H1 (cell line): Measurements from ENCODE around the gene VPS37C.

ENCODE experiments used
- BACH1 ChIP-seq: IDR thresholded peaks from 2 replicates; pipeline ENCODE4 v1.6.1; 2012; ENCODE audit warnings: low read length, improper control_type of control experiment
- EZH2 ChIP-seq: fragments of 200-600 bp; sonication (generic); IDR thresholded peaks from 2 replicates; pipeline ENCODE4 v1.7.1; 2012; ENCODE audit warnings: low read depth, mild to moderate bottlenecking, moderate library complexity, low read length, inconsistent platforms; ENCODE audit not compliant: severe bottlenecking
- GABPA ChIP-seq: IDR thresholded peaks from 2 replicates; pipeline ENCODE4 v1.6.1; 2011; ENCODE audit warnings: mild to moderate bottlenecking, low read length, moderate library complexity, borderline replicate concordance; ENCODE audit not compliant: insufficient read depth
- MAX ChIP-seq: IDR thresholded peaks from 2 replicates; pipeline ENCODE4 v1.6.1; 2012; ENCODE audit warnings: inconsistent platforms
- PHF8 ChIP-seq: fragments of 200-600 bp; sonication (generic); conservative IDR thresholded peaks from 2 replicates; pipeline ENCODE4 v1.7.1; 2012; ENCODE audit warnings: low read depth, mild to moderate bottlenecking, inconsistent platforms, low read length, moderate library complexity
- POLR2A ChIP-seq, 2 experiments: IDR thresholded peaks; 1 replicate in 1 of 2; 2 replicates in 1 of 2; pipeline ENCODE4 v1.6.1; 2011; ENCODE audit warnings: low read depth in 2 of 2, low read length in 2 of 2, mild to moderate bottlenecking in 2 of 2; ENCODE audit errors: control extremely low read depth in 1 of 2
- POLR2AphosphoS5 ChIP-seq: IDR thresholded peaks from 2 replicates; pipeline ENCODE4 v1.6.1; 2011; ENCODE audit warnings: low read depth, low read length
- RBBP5 ChIP-seq: IDR thresholded peaks from 2 replicates; pipeline ENCODE4 v1.7.1; 2012; ENCODE audit warnings: low read depth, mild to moderate bottlenecking, inconsistent platforms, low read length, moderate library complexity, borderline replicate concordance
- RNF2 ChIP-seq: fragments of 200-900, 300-1000 bp; sonication (generic); IDR thresholded peaks from 2 replicates; pipeline ENCODE4 v1.7.1; 2016; ENCODE audit warnings: borderline replicate concordance, low read depth, mild to moderate bottlenecking, antibody characterized with exemption, low read length; ENCODE audit not compliant: poor library complexity, severe bottlenecking; ENCODE audit errors: missing control alignments
- TAF1 ChIP-seq: IDR thresholded peaks from 2 replicates; pipeline ENCODE4 v1.6.1; 2011; ENCODE audit warnings: mild to moderate bottlenecking, low read depth, low read length
- TEAD4 ChIP-seq: IDR thresholded peaks from 2 replicates; pipeline ENCODE4 v1.6.1; 2012; ENCODE audit warnings: low read depth, low read length, inconsistent platforms, mixed read lengths
- ZNF274 ChIP-seq: IDR thresholded peaks from 2 replicates; pipeline ENCODE4 v1.7.0; 2012; ENCODE audit warnings: low read length, borderline replicate concordance; ENCODE audit errors: extremely low read depth
- TF ChIP-seq, protein P1 (sequence below), 3 experiments: IDR thresholded peaks; 1 replicate in 2 of 3; 2 replicates in 1 of 3; pipeline versions ENCODE4 v1.5.1 to v1.6.1; 2011; ENCODE audit warnings: low read length in 3 of 3, mild to moderate bottlenecking in 3 of 3, inconsistent platforms in 2 of 3, low read depth in 1 of 3, moderate library complexity in 1 of 3; ENCODE audit not compliant: insufficient read depth in 1 of 3; ENCODE audit errors: control extremely low read depth in 1 of 3

DNA sequence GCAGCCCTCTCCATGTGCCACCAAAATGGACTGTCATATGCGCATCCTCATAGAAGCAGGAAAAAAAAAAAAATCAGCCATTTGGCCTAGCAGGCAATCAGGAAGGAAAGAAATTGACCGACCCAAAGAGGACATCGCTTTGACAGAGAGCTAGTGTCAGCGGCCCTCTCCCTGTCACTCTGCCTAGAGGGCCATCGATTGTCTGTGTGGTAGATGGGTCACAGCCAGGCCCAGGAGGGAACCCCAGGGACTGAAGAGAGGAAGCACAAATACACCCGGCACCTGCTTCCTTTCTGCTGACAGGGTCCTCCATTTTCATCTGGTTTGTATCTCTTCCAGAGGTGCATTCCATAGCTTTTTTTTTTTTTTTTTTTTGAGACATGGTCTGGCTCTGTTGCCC lies 21.8 kb downstream of the VPS37C start:
- TF ChIP-seq, protein P1, sequence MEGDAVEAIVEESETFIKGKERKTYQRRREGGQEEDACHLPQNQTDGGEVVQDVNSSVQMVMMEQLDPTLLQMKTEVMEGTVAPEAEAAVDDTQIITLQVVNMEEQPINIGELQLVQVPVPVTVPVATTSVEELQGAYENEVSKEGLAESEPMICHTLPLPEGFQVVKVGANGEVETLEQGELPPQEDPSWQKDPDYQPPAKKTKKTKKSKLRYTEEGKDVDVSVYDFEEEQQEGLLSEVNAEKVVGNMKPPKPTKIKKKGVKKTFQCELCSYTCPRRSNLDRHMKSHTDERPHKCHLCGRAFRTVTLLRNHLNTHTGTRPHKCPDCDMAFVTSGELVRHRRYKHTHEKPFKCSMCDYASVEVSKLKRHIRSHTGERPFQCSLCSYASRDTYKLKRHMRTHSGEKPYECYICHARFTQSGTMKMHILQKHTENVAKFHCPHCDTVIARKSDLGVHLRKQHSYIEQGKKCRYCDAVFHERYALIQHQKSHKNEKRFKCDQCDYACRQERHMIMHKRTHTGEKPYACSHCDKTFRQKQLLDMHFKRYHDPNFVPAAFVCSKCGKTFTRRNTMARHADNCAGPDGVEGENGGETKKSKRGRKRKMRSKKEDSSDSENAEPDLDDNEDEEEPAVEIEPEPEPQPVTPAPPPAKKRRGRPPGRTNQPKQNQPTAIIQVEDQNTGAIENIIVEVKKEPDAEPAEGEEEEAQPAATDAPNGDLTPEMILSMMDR (IDR thresholded peaks at IDR 0.05; ENCODE audit: control extremely low read depth in 1 of 3, insufficient read depth in 1 of 3, low read depth in 1 of 3, low read length in 3 of 3): no peak
- TF ChIP-seq ZNF274: no peak
- no peak for TF ChIP-seq EZH2
- TF ChIP-seq POLR2AphosphoS5: no peak
- TF ChIP-seq RBBP5: no peak
- TF ChIP-seq POLR2A (IDR thresholded peaks at IDR 0.05; ENCODE audit: control extremely low read depth in 1 of 2, low read depth in 2 of 2, low read length in 2 of 2): no peak
- TF ChIP-seq TEAD4: no peak
- no peak for TF ChIP-seq MAX
- TF ChIP-seq GABPA: no peak
- no peak for TF ChIP-seq TAF1
- no peak for TF ChIP-seq PHF8
- TF ChIP-seq RNF2: no peak
- no peak for TF ChIP-seq BACH1
